MM.1S (cell line): ENCODE results near the gene TERT.

Experiments used
- DNase-seq: peaks from one replicate; pipeline ENCODE4 v3.0.0-alpha.2; 2015
- H2AFZ ChIP-seq: fragments of 300-600 bp; sonication (generic); 2 replicates; pipeline ENCODE4 v1.6.0; 2016; ENCODE audit warnings: antibody characterized with exemption, low read length
- H3F3A ChIP-seq: fragments of 300-600 bp; sonication (generic); 2 replicates; pipeline ENCODE4 v1.6.1; 2016; ENCODE audit warnings: mild to moderate bottlenecking, antibody characterized with exemption, low read length, moderate library complexity, mixed read lengths; ENCODE audit not compliant: insufficient read depth
- H3K27ac ChIP-seq: fragments of 300-600 bp; sonication (generic); 2 replicates; pipeline ENCODE4 v1.5.1; 2016; ENCODE audit warnings: mild to moderate bottlenecking, low read length
- H3K27me3 ChIP-seq: fragments of 300-600 bp; sonication (generic); replicated peaks from 2 replicates; pipeline ENCODE4 v1.6.0; 2016; ENCODE audit warnings: low read length; ENCODE audit not compliant: insufficient read depth
- H3K36me3 ChIP-seq: fragments of 300-600 bp; sonication (generic); replicated peaks from 2 replicates; pipeline ENCODE4 v1.6.1; 2016; ENCODE audit warnings: mild to moderate bottlenecking, low read length, mixed read lengths; ENCODE audit not compliant: insufficient read depth
- H3K4me1 ChIP-seq: fragments of 300-600 bp; sonication (generic); 2 replicates; pipeline ENCODE4 v1.6.1; 2016; ENCODE audit warnings: low read length, mixed read lengths
- H3K4me2 ChIP-seq: fragments of 300-600 bp; sonication (generic); 2 replicates; pipeline ENCODE4 v1.6.0; 2016; ENCODE audit warnings: low read depth, low read length
- H3K4me3 ChIP-seq: fragments of 300-600 bp; sonication (generic); 2 replicates; pipeline ENCODE4 v1.5.1; 2016; ENCODE audit warnings: low read length, mixed read lengths
- H3K79me2 ChIP-seq: fragments of 300-600 bp; sonication (generic); 2 replicates; pipeline ENCODE4 v1.6.1; 2016; ENCODE audit warnings: mixed run types, low read length, mixed read lengths
- H3K9ac ChIP-seq: fragments of 300-600 bp; sonication (generic); 2 replicates; pipeline ENCODE4 v1.6.1; 2016; ENCODE audit warnings: low read length, mixed read lengths
- H3K9me2 ChIP-seq: fragments of 300-600 bp; sonication (generic); replicated peaks from 2 replicates; pipeline ENCODE4 v1.6.1; 2016; ENCODE audit warnings: mild to moderate bottlenecking, low read length, mixed read lengths; ENCODE audit not compliant: insufficient read depth
- H3K9me3 ChIP-seq: fragments of 300-600 bp; sonication (generic); replicated peaks from 2 replicates; pipeline ENCODE4 v1.6.1; 2016; ENCODE audit warnings: mild to moderate bottlenecking, low read length, mixed read lengths; ENCODE audit not compliant: insufficient read depth
- H4K20me1 ChIP-seq: fragments of 300-600 bp; sonication (generic); 2 replicates; pipeline ENCODE4 v1.6.1; 2016; ENCODE audit warnings: mild to moderate bottlenecking, low read length, moderate library complexity, mixed read lengths; ENCODE audit not compliant: insufficient read depth
- CTCF ChIP-seq: fragments of 300-600 bp; sonication (generic); IDR thresholded peaks from 2 replicates; pipeline ENCODE4 v1.5.1; 2016; ENCODE audit warnings: antibody characterized with exemption, low read length, mixed read lengths
- EZH2 ChIP-seq: fragments of 300-600 bp; sonication (generic); optimal IDR thresholded peaks from 2 replicates; pipeline ENCODE3; 2017; ENCODE audit warnings: low read depth, mild to moderate bottlenecking, antibody characterized with exemption, low read length, mixed read lengths
- EZH2phosphoT487 ChIP-seq: fragments of 300-600 bp; sonication (generic); IDR thresholded peaks from 2 replicates; pipeline ENCODE4 v1.6.1; 2018; ENCODE audit warnings: antibody characterized with exemption, low read length

The TERT gene

GRCh38 chr5:1221721-1222120 is 73.1 kb downstream of the TERT start:
- H3F3A ChIP-seq: no peaks in the 10 kb centered on the region
- H4K20me1 ChIP-seq: no peaks in the 10 kb centered on the region
- H3K79me2 ChIP-seq: no peaks in the 10 kb centered on the region
- H3K4me2 ChIP-seq: no peak overlapping the region
- H3K9me2 ChIP-seq: no peaks in the 10 kb centered on the region
- no peaks in the 10 kb centered on the region for H3K4me1 ChIP-seq
- no peak overlapping the region for H2AFZ ChIP-seq
- peaks cover 8% of the 10 kb centered on the region; the same call in 1 of the 2 replicates for H3K27me3 ChIP-seq
- no peak overlapping the region for H3K9ac ChIP-seq
- no peaks in the 10 kb centered on the region for H3K36me3 ChIP-seq
- no peak overlapping the region for H3K27ac ChIP-seq
- no peaks in the 10 kb centered on the region for H3K9me3 ChIP-seq
- TF ChIP-seq EZH2phosphoT487: no peak
- no peak for TF ChIP-seq EZH2
- no peak for TF ChIP-seq CTCF
- H3K4me3 ChIP-seq: no peak overlapping the region
- DNase-seq: no peak

- no peak overlapping the region for H2AFZ ChIP-seq
- H3K4me1 ChIP-seq: no peaks in the 10 kb centered on the region
- no peaks in the 10 kb centered on the region for H3F3A ChIP-seq
- H3K27me3 ChIP-seq: peaks cover 8% of the 10 kb centered on the region; the same call in 1 of the 2 replicates
- no peak for TF ChIP-seq CTCF
- no peak for TF ChIP-seq EZH2
- no peak for TF ChIP-seq EZH2phosphoT487
- no peaks in the 10 kb centered on the region for H4K20me1 ChIP-seq
- H3K27ac ChIP-seq: no peak overlapping the region
- no peak overlapping the region for H3K4me3 ChIP-seq
- no peak overlapping the region for H3K9ac ChIP-seq
- H3K4me2 ChIP-seq: no peak overlapping the region
- H3K9me3 ChIP-seq: no peaks in the 10 kb centered on the region
- H3K36me3 ChIP-seq: no peaks in the 10 kb centered on the region
- H3K9me2 ChIP-seq: no peaks in the 10 kb centered on the region
- H3K79me2 ChIP-seq: no peaks in the 10 kb centered on the region
- no peak for DNase-seq
Measured at GRCh38 chr5:1220831-1221230, 74.0 kb downstream of the TERT start.

- Histone ChIP-seq H3F3A (no peaks in the 10 kb centered on the region), H3K27ac (no peak overlapping the region), H3K79me2 (no peaks in the 10 kb centered on the region), H2AFZ (no peak overlapping the region), H3K9ac (no peak overlapping the region), H3K4me1 (no peaks in the 10 kb centered on the region), H3K27me3 (peaks cover 8% of the 10 kb centered on the region; the same call in 1 of the 2 replicates), H4K20me1 (no peaks in the 10 kb centered on the region), H3K4me3 (no peak overlapping the region), H3K9me3 (no peaks in the 10 kb centered on the region), H3K4me2 (no peak overlapping the region), H3K36me3 (no peaks in the 10 kb centered on the region), H3K9me2 (no peaks in the 10 kb centered on the region)
- DNase-seq: no peak
- TF ChIP-seq CTCF (no peak), EZH2phosphoT487 (no peak), EZH2 (no peak)
Measured at GRCh38 chr5:1220351-1220750, 74.5 kb downstream of the TERT start.
